Measurements from ENCODE around the gene ISY1.
"Not testable (repeated sequence)": the region's sequence is repeated elsewhere in the genome, so short reads cannot be mapped to it uniquely, and the experiment has no call there.

ISY1 gene

DNA sequence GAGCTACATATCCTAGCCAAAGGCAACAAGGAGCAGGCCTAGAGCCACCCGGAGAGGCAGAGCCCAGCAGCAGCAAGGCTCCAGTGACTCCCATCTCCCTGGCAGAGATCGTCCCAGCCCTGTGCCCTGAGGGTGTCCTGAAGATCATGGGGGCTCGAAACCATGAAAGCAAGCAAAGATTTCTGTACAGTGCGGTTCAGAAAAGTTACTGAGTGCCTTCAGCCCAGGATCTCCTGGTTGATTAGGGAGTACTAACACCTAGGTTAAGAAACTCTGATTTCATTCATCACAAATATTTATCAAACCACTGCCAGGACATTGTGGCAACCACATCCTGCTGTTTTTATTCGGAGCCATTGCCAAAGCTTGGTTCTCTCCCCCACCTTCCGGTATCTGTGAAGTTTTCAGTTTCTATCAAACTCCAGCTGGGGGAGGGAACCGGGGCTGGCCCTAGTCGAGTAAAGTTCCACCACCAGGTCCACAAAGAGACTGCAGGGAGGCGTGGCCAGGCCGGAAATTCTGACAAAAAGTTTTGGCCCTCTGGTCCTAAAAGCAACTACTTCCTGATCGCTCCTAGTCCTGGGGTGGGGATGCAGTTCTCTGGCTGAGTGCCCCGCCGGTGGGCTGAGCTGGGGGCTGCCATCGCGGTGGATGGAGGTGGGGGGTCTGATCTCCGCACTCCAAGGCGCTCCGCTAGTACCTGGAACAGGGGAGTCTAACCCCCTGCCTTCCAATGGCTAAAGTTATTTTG, 40.4 kb downstream of the ISY1 start:
- peak; percentile 94 for DNase-seq

DNA sequence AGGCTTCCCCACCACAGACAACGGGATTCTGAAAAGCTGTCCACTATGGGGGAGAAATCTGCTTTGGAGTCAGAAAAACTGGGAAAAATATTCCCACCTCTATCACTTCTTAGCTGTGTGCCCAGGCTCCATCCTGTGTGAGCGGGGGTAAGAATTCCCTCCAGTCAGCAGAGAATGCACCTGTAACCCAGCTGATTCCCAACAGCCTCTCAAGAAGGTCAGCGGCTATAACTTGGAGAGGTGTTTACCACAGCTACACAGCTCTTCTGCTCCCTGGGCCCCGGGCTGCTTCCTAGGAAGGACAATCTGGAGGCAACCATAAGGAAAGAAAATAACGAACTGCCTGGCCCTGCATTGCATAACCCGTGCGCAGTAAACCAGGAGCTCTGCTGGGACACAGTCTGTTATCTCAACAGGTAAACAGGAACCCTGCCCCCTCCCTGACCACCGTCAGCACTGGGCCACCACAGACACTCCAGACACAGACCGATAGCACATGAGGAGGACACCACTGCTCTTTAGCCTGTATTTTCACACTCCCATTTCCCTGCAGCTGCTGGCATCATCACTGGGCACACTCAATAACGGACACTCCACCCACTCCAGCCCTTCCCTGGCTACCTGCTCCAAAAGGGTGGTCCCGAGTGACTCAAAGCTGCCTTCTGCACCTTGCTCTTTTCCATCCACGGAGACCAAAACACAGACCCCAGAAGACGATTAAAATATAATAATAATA, 41.3 kb downstream of the ISY1 start:
- peak; percentile 43 for DNase-seq

DNA sequence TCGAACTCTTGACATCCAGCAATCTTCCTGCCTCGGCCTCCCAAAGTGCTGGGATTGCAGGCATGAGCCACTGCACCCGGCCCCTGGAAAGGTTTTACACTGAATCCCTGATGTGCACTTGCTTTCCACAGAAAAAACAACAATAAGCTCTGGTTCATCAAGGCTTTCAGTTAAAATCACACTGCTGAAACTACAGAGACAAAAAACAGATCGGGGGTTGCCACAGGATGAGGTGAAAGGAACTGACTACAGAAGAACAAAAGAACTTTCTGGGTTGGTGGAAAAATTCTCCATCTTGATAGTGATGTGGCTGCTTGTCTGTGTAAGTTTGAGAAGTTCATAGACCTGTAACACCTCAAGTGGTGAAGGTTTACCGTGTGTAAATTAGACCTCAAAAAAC, 42.1 kb downstream of the ISY1 start:
- DNase-seq, result peak; percentile 64

DNA sequence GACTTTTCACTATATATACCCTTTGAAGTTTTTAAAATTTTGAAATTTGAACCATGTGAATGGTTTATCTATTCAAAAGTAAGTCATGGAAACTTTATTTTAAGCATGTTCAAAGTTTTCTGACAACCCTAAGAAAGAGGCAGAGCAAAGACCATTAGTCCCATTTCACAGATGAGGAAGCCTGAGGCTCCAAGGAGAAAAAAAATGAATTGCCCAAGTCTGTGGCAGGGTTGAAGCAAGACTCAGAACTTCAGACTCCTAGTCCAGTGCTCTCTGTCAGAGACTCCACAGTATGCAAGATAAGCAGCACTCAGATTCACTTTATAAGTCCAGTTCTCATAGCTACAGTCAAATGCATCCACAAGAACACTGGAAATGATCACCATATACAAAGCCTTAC, 43.7 kb downstream of the ISY1 start:
- DNase-seq, result no peak

DNA sequence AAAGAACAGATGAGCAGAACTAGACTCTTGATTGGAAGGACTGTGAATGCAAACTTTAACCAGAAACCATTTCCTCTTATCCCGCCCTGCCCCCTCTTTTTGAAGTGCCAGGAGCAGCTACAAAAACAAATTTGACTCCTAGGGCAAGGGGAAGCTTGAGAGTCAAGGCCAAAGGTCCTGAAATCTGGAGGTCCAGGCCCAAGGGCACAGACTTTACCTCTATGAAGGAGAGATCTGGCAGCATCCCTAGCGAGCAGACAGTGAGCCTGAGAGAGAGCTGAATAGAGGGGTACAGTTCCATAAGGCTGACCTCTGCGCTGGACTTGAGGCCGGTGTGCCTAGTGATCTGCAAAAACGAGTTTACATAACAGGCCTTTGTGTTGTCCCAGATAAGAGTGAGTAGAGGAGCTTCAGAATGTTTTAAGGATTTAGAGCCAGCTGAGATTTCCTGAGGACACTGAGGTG, 44.3 kb downstream of the ISY1 start:
- peak; percentile 67 for DNase-seq

DNA sequence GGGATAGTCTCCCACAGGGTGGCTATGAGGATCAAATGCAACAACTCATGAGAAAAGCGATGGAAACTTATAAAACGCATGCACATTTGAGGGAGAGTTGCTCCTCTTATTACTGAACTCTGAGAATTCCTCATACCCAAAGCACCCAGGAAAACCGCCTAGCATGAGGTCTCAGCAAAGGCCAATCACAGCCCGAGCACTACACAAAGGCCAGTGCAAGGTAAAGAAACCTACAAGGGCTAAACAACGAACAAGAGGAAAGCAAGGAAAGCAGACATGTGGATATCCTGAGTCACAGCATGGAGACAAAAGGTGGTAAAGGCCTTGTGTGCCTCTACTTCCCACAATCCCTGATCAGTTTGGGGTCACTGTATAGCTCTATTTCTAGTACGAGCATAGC, 46.4 kb downstream of the ISY1 start:
- no peak for DNase-seq

DNA sequence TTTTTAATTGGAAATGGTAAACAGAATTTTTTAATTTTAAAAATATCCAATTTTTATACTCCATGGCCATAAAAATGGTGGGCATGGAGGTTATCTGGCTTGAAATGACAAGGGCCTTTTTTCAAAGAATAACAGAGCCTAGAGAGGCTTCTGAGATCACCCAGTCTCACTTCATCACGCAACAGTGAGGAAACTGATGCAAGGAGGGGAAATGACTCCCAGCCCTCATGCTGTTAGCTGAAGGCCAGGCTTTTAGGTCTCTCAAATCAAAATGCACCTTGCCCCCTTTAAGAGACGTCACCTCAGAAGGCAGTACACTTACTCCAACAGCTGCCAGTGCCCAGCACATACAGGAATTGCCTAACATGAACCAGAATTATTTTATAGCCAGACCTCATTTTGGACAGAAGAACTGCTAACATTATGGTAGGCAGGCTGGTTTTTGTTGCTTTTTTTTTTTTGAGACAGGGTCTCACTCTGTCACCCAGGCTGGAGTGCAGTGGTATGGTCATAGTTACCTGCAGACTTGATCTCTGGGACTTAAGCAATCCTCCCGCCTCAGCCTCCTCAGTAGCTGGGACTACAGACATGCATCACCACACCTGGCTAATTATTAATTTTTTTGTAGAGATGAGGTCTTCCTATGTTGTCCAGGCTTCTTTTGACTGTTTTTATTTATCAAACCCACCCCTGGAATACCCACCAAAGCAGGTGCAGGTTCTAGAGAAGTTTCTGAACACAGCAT, 48.4 kb downstream of the ISY1 start:
- peak; percentile 43 for DNase-seq

DNA sequence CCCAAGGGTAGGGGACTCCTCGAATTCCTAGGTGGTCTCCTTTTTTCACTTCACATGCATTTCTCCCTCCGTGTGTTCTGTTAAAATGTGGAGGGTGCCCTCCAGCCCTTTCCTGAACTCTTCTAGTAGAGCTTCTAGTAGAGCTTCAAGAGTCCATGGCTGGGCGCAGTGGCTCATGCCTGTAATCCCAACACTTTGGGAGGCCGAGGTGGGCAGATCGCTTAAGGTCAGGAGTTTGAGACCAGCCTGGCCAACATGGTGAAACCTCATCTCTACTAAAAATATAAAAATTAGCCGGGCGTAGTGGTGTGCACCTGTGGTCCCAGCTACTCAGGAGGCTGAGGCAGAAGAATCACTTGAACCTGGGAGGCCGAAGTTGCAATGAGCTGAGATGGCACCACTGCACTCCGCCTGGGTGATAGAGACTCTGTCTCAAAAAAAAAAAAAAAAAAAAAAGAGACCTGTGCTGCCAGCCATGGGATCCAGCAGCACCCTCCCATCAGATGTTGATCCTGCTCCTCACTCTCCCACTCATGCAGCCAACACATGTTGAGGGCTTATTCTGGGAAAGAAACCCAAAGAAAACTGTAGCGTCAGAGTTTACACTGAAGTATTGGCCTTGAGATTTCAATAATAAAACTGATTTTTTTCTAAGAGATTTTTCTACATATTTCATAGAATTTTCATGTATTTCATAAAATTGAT, 49.6 kb downstream of the ISY1 start:
- not testable (repeated sequence) for DNase-seq

DNA sequence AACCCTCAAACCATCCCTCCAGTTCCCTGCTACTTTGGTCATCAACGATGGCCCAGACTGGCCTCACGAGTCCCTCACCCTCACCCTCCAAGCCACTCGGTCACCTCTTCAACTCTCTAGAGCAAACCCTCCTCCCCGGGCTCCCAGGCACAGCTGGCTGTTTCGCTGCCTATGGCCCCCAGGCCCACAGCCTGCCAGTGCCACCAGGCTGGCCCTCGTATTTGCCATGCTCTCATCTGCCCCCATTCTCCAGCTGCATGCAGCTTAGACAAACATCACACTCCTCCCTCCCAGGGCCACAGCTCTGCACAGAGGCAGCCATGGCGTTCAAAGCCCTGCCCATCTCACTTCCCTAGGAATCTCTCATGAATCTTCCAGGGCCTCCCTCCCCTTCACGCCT, 53.1 kb downstream of the ISY1 start:
- DNase-seq, result no peak

DNA sequence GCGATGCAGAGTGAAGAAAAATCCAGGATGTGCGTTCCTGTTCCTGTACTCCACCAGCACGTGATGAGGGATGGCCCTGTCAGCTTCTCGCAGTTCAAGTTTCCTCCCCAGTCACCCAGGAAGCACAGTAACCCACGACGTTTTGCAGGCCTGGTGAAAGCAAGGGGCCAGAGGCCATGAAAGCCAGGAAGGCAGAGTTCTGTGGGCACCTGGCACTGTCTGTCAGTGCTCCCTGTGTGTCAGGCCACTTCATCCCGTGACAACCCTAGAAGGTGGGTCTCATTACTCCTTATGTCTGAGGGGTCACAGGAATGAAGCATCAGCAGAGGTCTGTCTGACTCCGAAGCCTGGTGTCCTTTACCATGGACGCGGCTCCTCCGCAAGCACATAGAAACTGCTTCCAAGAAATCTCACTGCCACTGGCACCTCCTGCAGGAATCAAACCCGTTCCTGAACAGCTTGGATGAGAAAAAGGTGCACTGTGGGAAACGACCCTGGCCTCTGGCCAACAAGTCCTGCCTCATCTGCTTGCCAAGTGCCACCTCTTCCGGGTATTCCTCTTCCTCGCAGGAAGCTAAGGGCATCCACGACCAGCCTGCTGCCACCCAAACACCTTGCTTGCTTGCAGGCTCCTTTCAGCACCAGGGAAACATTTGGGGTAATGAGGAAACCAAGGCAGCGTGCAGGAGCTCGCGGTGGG, 53.8 kb downstream of the ISY1 start:
- no peak for DNase-seq

DNA sequence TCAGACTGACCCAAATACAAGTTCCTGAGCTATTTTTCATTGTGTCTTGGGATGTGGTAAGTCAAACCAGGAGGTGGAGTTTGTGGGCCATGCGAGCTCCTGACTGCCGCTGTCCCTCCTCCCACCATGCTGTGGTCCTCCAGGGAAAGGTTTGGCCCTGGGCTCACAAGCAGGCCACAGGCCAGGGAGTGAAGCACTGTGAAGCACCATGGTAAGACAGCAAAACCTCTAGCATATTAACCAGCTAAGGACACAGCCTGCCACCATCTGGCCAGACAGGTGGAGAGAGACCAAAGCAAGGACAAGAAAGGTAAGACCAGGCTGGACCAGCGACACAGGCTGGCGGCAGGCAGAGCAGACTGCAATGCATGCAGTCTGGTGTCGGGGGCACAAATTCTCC, 54.5 kb downstream of the ISY1 start:
- DNase-seq, result no peak

DNA sequence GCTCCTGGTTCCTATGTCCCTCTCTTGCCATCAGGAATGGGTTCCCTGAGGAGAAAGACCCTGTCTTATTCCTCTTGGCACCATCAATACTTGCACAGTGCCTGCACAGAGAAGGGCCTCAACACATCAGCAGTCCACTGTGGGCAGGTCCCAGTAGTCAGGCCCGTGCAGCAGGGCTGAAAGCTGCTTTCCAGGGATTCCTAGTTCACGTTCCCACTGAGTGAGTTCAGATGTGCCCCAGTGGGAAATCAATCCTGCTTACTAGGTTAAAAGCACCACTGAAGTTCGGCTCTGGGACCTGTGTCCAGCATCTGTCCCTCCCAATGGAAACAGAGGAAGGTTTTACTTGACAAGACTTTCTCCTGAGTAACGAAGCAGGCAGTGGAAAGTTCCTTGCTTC, 55.0 kb downstream of the ISY1 start:
- no peak for DNase-seq

DNA sequence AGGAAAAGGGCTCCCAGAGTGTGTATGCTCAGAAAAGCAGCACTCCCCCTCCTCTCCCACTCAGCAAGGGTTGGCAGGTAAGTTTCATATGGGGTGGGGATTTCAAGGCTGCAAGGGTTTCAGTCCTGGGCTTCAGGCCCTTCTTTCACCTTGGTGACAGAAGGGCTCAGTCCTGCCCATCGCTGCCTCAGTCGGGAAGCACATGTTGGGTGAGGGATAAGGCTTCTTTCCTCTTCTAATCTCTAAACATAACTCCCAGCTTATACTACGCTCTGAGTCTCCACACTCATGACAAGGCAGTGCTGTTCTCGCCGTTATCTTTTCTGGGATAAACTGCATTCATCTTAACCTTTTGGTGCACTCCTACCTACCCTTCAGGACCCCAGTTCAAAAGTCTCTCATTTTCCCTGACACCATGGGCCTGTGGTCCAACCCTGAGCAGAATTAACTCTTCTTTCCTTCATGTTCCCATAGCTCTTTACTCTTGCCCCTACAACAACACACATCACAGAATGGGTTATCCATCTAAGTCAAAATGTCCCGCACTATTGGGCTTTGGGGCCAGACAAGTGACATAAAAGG, 56.3 kb downstream of the ISY1 start:
- DNase-seq, result no peak

DNA sequence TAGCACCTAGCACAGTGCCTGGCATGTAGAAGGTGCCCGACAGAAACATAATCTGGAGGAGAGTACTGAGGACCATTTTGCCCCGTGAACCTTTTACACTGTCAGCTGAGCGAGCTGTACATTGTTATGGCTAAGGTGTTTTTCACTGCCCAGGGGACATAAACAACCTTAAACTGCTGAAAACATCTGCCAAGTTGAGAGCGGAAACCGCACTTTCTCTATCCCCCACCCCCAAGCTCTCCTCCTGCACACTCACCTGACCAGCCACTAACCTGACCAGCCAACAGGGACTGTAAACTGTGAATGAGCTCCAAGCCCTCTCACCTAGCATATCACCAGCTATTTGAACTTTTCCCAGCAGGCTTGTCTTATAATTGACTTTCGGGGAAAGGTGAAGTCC, 56.8 kb downstream of the ISY1 start:
- DNase-seq, result no peak

DNA sequence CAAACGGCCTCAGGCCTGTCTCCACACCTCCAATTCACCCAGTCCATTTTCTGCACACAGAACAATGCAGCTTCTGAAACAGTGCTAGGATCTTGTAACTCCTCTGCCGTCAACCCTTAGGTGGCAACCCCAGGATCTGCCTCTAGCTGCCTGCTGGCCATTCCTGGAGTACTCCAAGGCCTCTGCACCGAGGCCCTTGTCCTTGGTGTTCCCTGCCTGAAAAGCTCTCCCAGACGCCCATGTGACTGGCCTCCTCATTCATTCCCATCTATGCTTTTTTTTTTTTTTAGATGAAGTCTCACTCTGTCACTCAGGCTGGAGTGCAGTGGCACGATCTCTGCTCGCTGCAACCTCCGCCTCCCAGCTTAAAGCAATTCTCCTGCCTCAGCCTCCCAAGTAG, 57.6 kb downstream of the ISY1 start:
- DNase-seq, result no peak

DNA sequence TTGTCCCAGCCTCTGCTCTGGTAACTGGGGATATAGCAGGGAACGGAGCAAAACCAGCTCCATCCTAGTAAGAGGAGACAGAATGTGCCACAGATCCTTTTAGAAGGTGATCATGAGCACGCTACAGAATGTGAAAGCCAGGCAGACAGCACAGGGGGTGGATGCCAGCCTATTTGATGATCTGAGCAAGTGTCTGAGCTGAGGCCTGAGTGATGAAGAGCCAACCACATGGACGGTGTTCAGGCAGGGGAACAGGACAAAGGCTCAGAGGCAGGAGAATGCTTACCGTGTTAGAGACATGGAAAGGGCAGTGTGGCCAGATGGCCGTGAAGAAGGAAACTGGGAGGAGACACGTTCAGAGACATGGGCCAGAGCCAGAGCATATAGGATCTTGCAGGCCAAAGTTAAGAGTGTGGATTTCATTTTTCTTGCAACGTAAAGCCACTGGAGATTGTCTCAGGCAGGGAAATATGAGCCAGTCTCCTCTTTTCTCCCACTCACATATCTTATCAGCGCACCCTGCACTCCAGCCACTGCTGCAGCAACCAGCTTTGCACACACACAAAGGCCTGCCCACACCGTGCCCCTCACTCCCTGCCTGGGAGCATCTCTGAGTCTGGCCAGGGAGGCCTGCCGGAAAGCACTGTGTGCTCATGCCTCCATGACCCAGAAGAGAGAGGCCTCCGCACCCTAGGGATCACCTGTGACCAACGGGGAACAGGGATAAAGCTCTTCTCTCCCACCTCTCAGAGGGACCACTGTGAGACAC, 59.3 kb downstream of the ISY1 start:
- DNase-seq, result no peak

DNA sequence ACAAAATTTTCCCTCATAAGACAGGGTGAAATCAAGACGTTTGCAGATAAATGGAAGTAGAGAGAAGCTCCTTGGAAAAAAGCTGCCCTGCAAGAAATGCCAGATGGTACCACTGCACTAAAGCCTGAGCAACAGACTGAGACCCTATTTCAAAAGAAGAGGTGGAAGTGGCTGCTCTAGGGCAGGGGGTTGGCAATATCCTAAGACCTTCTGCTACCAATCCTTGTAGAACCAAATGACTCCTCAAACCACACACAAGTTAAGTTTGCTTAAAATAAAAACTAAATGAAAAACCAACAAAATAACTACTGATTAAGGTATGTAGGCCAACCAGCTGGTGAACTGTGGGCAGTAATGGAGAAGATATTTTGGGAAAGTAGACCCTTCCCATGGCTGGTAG, 60.6 kb downstream of the ISY1 start:
- no peak for DNase-seq

DNA sequence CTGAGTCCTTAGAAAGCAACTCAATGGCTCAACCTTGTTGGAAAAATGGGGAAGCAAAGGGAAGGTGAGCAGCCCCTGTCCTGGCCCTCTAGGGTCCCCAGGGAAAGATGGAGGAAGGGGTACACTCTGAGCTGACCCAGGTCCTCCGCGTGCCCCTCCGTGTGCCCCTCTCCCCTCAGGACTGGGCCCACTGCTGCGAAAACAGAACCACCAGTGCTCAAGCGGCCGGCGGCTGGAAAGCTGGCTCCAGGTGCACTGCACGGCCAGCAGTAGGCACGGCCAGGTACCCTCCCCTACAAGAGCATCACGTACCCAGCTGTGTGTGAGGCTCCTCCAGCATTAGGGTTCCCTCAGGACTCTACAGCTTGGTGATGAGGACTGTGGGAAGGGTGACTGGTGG, 65.6 kb downstream of the ISY1 start:
- DNase-seq, result no peak

DNA sequence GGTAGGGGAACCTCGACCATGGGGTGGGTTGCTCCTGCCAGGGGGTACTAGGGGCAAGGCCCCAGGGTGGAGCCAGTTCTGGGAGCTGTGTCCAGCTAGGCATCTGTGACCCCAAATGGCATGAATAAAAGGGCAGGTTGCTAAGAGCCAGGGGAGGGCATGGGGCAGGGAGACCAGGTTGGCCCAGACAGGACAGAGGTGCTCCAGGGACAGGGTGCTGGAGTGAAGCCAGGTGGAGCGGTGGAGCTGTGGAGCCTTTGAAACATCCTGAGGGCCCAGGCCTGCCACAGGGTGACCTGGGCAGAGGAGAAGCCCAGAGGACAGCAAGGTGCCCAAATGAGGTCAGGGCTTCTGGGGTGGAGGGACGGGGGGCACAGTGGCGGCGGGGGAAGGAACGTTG, 72.6 kb downstream of the ISY1 start:
- DNase-seq, result not testable (repeated sequence)

DNA sequence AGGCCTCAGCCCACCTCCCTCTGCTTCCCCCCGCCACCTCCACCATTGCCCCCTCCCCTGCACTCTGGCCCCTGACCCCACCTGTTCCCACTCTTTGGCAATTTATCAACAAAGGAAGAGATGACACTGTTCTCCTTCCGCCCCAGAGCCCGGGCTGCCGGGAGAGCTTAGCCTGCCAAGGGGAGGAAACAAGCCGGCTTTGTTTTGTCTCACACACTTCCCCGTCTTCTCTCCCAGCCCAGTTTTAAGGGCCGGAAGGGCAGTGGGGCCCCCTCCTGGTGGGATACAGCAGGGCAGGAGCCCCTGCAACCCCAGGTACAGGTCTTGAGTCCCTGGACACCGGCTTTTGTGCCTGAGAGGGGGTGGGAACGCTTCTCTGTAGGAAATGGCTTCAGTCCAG, 73.0 kb downstream of the ISY1 start:
- DNase-seq, result peak; percentile 39

DNA sequence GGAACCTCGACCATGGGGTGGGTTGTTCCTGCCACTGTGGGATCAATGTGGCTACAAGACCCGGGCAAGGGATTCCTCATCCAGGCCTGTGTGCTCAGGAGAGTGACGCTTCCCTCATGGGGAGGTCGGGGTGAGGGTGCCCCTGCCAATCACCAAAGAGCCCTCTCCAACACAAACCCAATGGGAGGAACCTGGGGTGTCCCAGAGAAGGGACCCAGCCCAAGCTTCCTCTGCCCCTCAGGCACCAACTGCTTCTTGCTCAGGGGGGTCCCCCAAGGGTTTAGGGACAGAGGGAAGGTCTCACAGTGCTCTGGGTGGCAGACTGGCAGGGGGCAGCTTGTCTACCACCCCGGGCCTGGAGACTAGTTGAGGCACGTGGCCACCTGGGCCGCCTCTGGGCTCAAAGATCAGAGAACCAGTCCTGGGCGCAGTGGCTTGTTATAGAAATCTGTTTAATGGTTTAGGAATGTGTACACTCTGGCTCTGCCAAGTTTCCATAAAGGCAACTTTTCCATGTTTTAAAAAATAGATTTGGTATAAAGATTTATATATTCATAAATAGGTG, 73.6 kb downstream of the ISY1 start:
- DNase-seq, result no peak

All from CD4-positive, alpha-beta T cell treated with Interleukin-6 for 4 hours (primary cell).